ENCODE results near the gene DOK5.

Gene DOK5

DNA sequence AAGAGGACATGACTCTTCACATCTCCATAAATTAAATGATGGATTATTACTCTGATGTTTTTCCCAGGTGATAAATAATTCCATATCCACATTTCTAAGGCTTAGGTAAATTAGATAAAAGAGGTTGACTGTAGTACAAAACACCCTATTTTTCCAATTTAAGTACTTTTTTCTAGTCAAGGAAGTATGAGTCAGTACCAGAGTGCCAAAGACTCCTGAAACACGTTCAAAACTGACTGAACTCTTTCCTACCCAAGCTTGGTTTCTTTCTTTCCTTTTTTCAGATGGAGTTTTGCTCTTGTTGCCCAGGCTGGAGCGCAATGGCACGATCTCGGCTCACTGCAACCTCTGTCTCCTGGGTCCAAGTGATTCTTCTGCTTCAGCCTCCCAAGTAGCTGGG, 85.0 kb downstream of the DOK5 start:
- no peak overlapping the region for H3K27ac ChIP-seq (ENCODE audit: low read depth, low read length)
- H3K79me2 ChIP-seq (ENCODE audit: control insufficient read depth, low read length), result no peaks in the 10 kb centered on the region
- no peak overlapping the region for H3K4me2 ChIP-seq (ENCODE audit: low read length)
- H3K9me2 ChIP-seq (replicated peaks; ENCODE audit: control insufficient read depth, low read length), result no peaks in the 10 kb centered on the region
- no peak overlapping the region for H3K4me3 ChIP-seq (ENCODE audit: low read length)
- H3K9me3 ChIP-seq (ENCODE audit: control insufficient read depth, insufficient read depth, low read length), result no peaks in the 10 kb centered on the region
- H4K20me1 ChIP-seq (ENCODE audit: control insufficient read depth, insufficient read depth, low read depth, low read length), result no peaks in the 10 kb centered on the region
- H3K27me3 ChIP-seq (ENCODE audit: control insufficient read depth, low read length), result no peaks in the 10 kb centered on the region
- TF ChIP-seq EZH2phosphoT487 (IDR thresholded peaks at IDR 0.05; ENCODE audit: borderline replicate concordance, low read length), result no peak
- TF ChIP-seq, protein P1, sequence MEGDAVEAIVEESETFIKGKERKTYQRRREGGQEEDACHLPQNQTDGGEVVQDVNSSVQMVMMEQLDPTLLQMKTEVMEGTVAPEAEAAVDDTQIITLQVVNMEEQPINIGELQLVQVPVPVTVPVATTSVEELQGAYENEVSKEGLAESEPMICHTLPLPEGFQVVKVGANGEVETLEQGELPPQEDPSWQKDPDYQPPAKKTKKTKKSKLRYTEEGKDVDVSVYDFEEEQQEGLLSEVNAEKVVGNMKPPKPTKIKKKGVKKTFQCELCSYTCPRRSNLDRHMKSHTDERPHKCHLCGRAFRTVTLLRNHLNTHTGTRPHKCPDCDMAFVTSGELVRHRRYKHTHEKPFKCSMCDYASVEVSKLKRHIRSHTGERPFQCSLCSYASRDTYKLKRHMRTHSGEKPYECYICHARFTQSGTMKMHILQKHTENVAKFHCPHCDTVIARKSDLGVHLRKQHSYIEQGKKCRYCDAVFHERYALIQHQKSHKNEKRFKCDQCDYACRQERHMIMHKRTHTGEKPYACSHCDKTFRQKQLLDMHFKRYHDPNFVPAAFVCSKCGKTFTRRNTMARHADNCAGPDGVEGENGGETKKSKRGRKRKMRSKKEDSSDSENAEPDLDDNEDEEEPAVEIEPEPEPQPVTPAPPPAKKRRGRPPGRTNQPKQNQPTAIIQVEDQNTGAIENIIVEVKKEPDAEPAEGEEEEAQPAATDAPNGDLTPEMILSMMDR (IDR thresholded peaks at IDR 0.05; ENCODE audit: low read depth, low read length, poor library complexity, severe bottlenecking), result no peak
- H3K4me1 ChIP-seq (ENCODE audit: control insufficient read depth, low read length), result no peaks in the 10 kb centered on the region
- H3K36me3 ChIP-seq (ENCODE audit: control insufficient read depth, low read length), result no peaks in the 10 kb centered on the region
- H3F3A ChIP-seq (ENCODE audit: control insufficient read depth, insufficient read depth), result no peaks in the 10 kb centered on the region

DNA sequence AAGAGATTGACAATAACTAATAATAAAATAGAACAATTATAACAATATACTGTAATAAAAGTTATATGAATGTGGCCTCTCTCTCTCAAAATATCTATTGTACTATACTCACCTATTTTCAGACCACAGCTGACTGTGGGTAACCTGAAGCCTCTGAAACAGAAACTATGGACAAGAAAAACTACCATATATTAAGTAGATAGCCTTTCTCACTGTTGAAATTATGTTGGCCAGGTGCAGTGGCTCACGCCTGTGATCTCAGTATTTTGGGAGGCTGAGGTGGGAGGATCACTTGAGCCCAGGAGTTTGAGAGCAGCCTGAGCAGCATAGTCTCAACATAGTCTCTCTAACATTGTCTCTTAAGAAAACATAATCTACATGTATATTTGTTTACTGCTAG, 89.9 kb downstream of the DOK5 start:
- Histone ChIP-seq H3K27ac (ENCODE audit: low read depth, low read length) (no peak overlapping the region), H3K4me2 (ENCODE audit: low read length) (no peak overlapping the region), H3K36me3 (ENCODE audit: control insufficient read depth, low read length) (no peaks in the 10 kb centered on the region), H3K79me2 (ENCODE audit: control insufficient read depth, low read length) (no peaks in the 10 kb centered on the region), H3K9me2 (replicated peaks; ENCODE audit: control insufficient read depth, low read length) (no peaks in the 10 kb centered on the region), H3K9me3 (ENCODE audit: control insufficient read depth, insufficient read depth, low read length) (no peaks in the 10 kb centered on the region), H4K20me1 (ENCODE audit: control insufficient read depth, insufficient read depth, low read depth, low read length) (no peaks in the 10 kb centered on the region), H3K4me1 (ENCODE audit: control insufficient read depth, low read length) (no peaks in the 10 kb centered on the region), H3K27me3 (ENCODE audit: control insufficient read depth, low read length) (no peaks in the 10 kb centered on the region), H3F3A (ENCODE audit: control insufficient read depth, insufficient read depth) (no peaks in the 10 kb centered on the region), H3K4me3 (ENCODE audit: low read length) (no peak overlapping the region)
- no peak for TF ChIP-seq EZH2phosphoT487 (IDR thresholded peaks at IDR 0.05; ENCODE audit: borderline replicate concordance, low read length)
- TF ChIP-seq, protein P1 (IDR thresholded peaks at IDR 0.05; ENCODE audit: low read depth, low read length, poor library complexity, severe bottlenecking), result no peak

DNA sequence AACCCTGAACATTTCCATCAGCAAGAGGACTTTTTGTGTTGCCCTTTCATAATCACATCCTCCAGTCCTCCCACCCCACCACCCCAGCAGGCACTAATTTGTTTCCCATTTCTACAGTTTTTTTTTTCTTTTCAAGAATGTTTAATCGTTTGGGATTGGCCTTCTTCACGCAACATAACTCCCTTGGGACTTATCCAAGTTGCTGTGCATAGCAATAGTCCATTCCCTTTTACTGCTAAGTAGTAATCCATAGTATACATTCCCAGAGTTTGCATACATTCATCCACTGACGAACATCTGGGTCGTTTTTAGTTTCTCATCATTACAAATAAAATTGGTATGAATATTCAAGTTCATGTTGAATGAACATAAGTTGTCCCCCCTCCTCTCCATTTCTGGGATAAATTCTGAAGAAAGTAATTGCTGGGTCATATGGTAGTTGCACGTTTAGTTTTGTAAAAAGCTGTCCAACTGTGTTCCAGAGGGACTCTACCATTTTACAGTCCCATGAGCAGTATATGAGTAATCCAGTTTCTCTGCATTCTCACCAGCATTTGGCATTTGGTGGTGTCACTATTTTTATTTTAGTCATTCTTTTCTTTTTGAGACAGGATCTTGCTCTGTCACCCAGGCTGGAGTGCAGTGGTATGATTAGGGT, 90.8 kb downstream of the DOK5 start:
- Histone ChIP-seq H3K4me1 (ENCODE audit: control insufficient read depth, low read length) (no peaks in the 10 kb centered on the region), H3K4me2 (ENCODE audit: low read length) (no peak overlapping the region), H3K9me3 (ENCODE audit: control insufficient read depth, insufficient read depth, low read length) (no peaks in the 10 kb centered on the region), H3K4me3 (ENCODE audit: low read length) (no peak overlapping the region), H3F3A (ENCODE audit: control insufficient read depth, insufficient read depth) (no peaks in the 10 kb centered on the region), H3K27me3 (ENCODE audit: control insufficient read depth, low read length) (no peaks in the 10 kb centered on the region), H3K9me2 (replicated peaks; ENCODE audit: control insufficient read depth, low read length) (no peaks in the 10 kb centered on the region), H3K79me2 (ENCODE audit: control insufficient read depth, low read length) (no peaks in the 10 kb centered on the region), H3K27ac (ENCODE audit: low read depth, low read length) (no peak overlapping the region), H4K20me1 (ENCODE audit: control insufficient read depth, insufficient read depth, low read depth, low read length) (no peaks in the 10 kb centered on the region), H3K36me3 (ENCODE audit: control insufficient read depth, low read length) (no peaks in the 10 kb centered on the region)
- TF ChIP-seq, protein P1 (IDR thresholded peaks at IDR 0.05; ENCODE audit: low read depth, low read length, poor library complexity, severe bottlenecking), result no peak
- no peak for TF ChIP-seq EZH2phosphoT487 (IDR thresholded peaks at IDR 0.05; ENCODE audit: borderline replicate concordance, low read length)

All from DOHH2 (cell line).